Ammon's horn (tissue), 1 donor: ENCODE measurements around the gene RNF225.
"Not testable (repeated sequence)": the region's sequence is repeated elsewhere in the genome, so short reads cannot be mapped to it uniquely, and the experiment has no call there.

Experiments
- DNase-seq: peaks from one replicate; pipeline ENCODE4 v3.0.0-alpha.2; 2016; ENCODE audit warnings: low spot score

Gene RNF225

GRCh38 chr19:58387338-58388174 is 7.9 kb upstream of the RNF225 start:
- DNase-seq, result no peak

GRCh38 chr19:58388175-58388526 is 7.3 kb upstream of the RNF225 start:
- DNase-seq, result no peak

- no peak for DNase-seq
Measured at GRCh38 chr19:58392945-58393724, 2.3 kb upstream of the RNF225 start.

- no peak for DNase-seq
Measured at GRCh38 chr19:58393725-58394033, 1.8 kb upstream of the RNF225 start.

- DNase-seq, result no peak
Measured at GRCh38 chr19:58394821-58395219, 636 bp upstream of the RNF225 start.

GRCh38 chr19:58395979-58396627 is 647 bp downstream of the RNF225 start:
- DNase-seq, result no peak

GRCh38 chr19:58396691-58397532 is 1.5 kb downstream of the RNF225 start:
- DNase-seq, result no peak

GRCh38 chr19:58397533-58398037 is 2.1 kb downstream of the RNF225 start:
- DNase-seq, result no peak

GRCh38 chr19:58398087-58398486 is 2.6 kb downstream of the RNF225 start:
- DNase-seq, result no peak

- DNase-seq, result no peak
Measured at GRCh38 chr19:58398545-58398944, 3.1 kb downstream of the RNF225 start.

GRCh38 chr19:58399903-58400302 is 4.4 kb downstream of the RNF225 start:
- no peak for DNase-seq

GRCh38 chr19:58400316-58400915 is 5.0 kb downstream of the RNF225 start:
- peak; percentile 78 for DNase-seq

GRCh38 chr19:58400916-58401839 is 5.7 kb downstream of the RNF225 start:
- peak; percentile 100 for DNase-seq

- no peak for DNase-seq
Measured at GRCh38 chr19:58401840-58402421, 6.5 kb downstream of the RNF225 start.

GRCh38 chr19:58403920-58404478 is 8.5 kb downstream of the RNF225 start:
- not testable (repeated sequence) for DNase-seq

GRCh38 chr19:58406818-58407657 is 11.6 kb downstream of the RNF225 start:
- no peak for DNase-seq

GRCh38 chr19:58407658-58408151 is 12.2 kb downstream of the RNF225 start:
- DNase-seq, result no peak
